Stimulated activated naive B cell treated with anti-CD40 and anti-IgM and Interleukin-4, amounts not matched to agents 10 μg/mL and 1 μg/mL and 100 μg/mL, for 72 hours (primary cell): ENCODE measurements around the gene OTUD5.
A peak's percentile ranks its signal among the peaks of the same experiment; 100 is the strongest.

Source experiments
- ATAC-seq, 2 donors: fragments of 150-1000 bp; cut with Tn5 transposase; replicated peaks; 2 replicates each; pipeline ENCODE4 v1.10.0; 2021; ENCODE audit warnings: moderate library complexity in 1 of 2
- DNase-seq: peaks from one replicate; pipeline ENCODE4 v3.0.0; 2021
- H3K27ac Mint-ChIP-seq: one replicate; pipeline ENCODE4 v1.8.0; 2022; ENCODE audit warnings: mild to moderate bottlenecking, mixed read lengths
- H3K27me3 Mint-ChIP-seq, 2 donors: one replicate each; pipeline ENCODE4 v1.8.0; 2022; ENCODE audit warnings: mixed read lengths in 2 of 2
- H3K36me3 Mint-ChIP-seq, 2 donors: one replicate each; pipeline ENCODE4 v1.8.0; 2022; ENCODE audit warnings: mixed read lengths in 2 of 2, mild to moderate bottlenecking in 1 of 2
- H3K4me1 Mint-ChIP-seq, 2 donors: one replicate each; pipeline ENCODE4 v1.8.0; 2022; ENCODE audit warnings: mixed read lengths in 2 of 2, mild to moderate bottlenecking in 1 of 2
- H3K4me3 Mint-ChIP-seq, 2 donors: one replicate each; pipeline ENCODE4 v1.8.0; 2022; ENCODE audit warnings: mild to moderate bottlenecking in 2 of 2, mixed read lengths in 2 of 2, moderate library complexity in 1 of 2
- H3K9me3 Mint-ChIP-seq, 2 donors: one replicate each; pipeline ENCODE4 v1.8.0; 2022; ENCODE audit warnings: mixed read lengths in 2 of 2, mild to moderate bottlenecking in 1 of 2

The OTUD5 gene

GRCh38 chrX:48904180-48904579, 53.2 kb downstream of the OTUD5 start:
- DNase-seq: no peak
- H3K4me1 Mint-ChIP-seq: peaks cover 0 to 2% of the 10 kb centered on the region in 2 donors
- no peaks in the 10 kb centered on the region for H3K9me3 Mint-ChIP-seq
- no peak overlapping the region for H3K4me3 Mint-ChIP-seq
- H3K27me3 Mint-ChIP-seq: peaks cover 0 to 5% of the 10 kb centered on the region in 2 donors
- peak overlapping the region; percentile 14 for H3K27ac Mint-ChIP-seq
- ATAC-seq: no peak
- peaks cover 18 to 19% of the 10 kb centered on the region in 2 donors for H3K36me3 Mint-ChIP-seq

GRCh38 chrX:48903290-48903689, 54.1 kb downstream of the OTUD5 start:
- H3K27me3 Mint-ChIP-seq: peaks cover 0 to 5% of the 10 kb centered on the region in 2 donors
- ATAC-seq (no peak), DNase-seq (no peak)
- no peak overlapping the region for H3K4me3 Mint-ChIP-seq
- no peaks in the 10 kb centered on the region for H3K9me3 Mint-ChIP-seq
- no peak overlapping the region for H3K27ac Mint-ChIP-seq
- H3K4me1 Mint-ChIP-seq: no peaks in the 10 kb centered on the region
- H3K36me3 Mint-ChIP-seq: peaks cover 13 to 19% of the 10 kb centered on the region in 2 donors

- peaks cover 12 to 19% of the 10 kb centered on the region in 2 donors for H3K36me3 Mint-ChIP-seq
- H3K4me3 Mint-ChIP-seq: no peak overlapping the region
- no peak overlapping the region for H3K27ac Mint-ChIP-seq
- no peak for DNase-seq
- no peaks in the 10 kb centered on the region for H3K4me1 Mint-ChIP-seq
- ATAC-seq: no peak
- peaks cover 0 to 5% of the 10 kb centered on the region in 2 donors for H3K27me3 Mint-ChIP-seq
- H3K9me3 Mint-ChIP-seq: no peaks in the 10 kb centered on the region
Measured at GRCh38 chrX:48902776-48903175, 54.6 kb downstream of the OTUD5 start.

GRCh38 chrX:48902135-48902534, 55.3 kb downstream of the OTUD5 start:
- no peaks in the 10 kb centered on the region for H3K9me3 Mint-ChIP-seq
- peak overlapping the region; percentile 38 for H3K27ac Mint-ChIP-seq
- H3K36me3 Mint-ChIP-seq: peaks cover 12 to 20% of the 10 kb centered on the region in 2 donors
- ATAC-seq: no peak
- DNase-seq: no peak
- no peak overlapping the region for H3K4me3 Mint-ChIP-seq
- H3K27me3 Mint-ChIP-seq: peaks cover 0 to 5% of the 10 kb centered on the region in 2 donors
- no peaks in the 10 kb centered on the region for H3K4me1 Mint-ChIP-seq

GRCh38 chrX:48901069-48901468, 56.3 kb downstream of the OTUD5 start:
- H3K4me1 Mint-ChIP-seq: peaks cover 0 to 7% of the 10 kb centered on the region in 2 donors
- peak overlapping the region; percentile 4 for H3K27ac Mint-ChIP-seq
- no peak overlapping the region for H3K4me3 Mint-ChIP-seq
- no peaks in the 10 kb centered on the region for H3K9me3 Mint-ChIP-seq
- ATAC-seq (no peak), DNase-seq (no peak)
- peaks cover 12 to 20% of the 10 kb centered on the region in 2 donors for H3K36me3 Mint-ChIP-seq
- peaks cover 0 to 5% of the 10 kb centered on the region in 2 donors for H3K27me3 Mint-ChIP-seq

- Mint-ChIP-seq H3K4me3 (peak overlapping the region in 1 of 2 donors; percentile 32), H3K27me3 (peaks cover 0 to 5% of the 10 kb centered on the region in 2 donors), H3K27ac (peak overlapping the region; percentile 20), H3K36me3 (peaks cover 12 to 19% of the 10 kb centered on the region in 2 donors), H3K4me1 (peaks cover 0 to 14% of the 10 kb centered on the region in 2 donors), H3K9me3 (no peaks in the 10 kb centered on the region)
- ATAC-seq (no peak), DNase-seq (no peak)
Measured at GRCh38 chrX:48899078-48899410, 58.4 kb downstream of the OTUD5 start.

GRCh38 chrX:48897625-48898306, 59.6 kb downstream of the OTUD5 start, which contains the start of the genes PQBP1 and TIMM17B:
Gene PQBP1, plus strand, starts transcription at chrX:48897930. Its CDS starts 580 bp downstream, at chrX:48898510.
Gene TIMM17B, minus strand, starts transcription at chrX:48897768. Its CDS starts 19 bp downstream, at chrX:48897749.
- ATAC-seq (peak; percentile 90 to 92), DNase-seq (peak; percentile 85)
- Mint-ChIP-seq H3K27ac (peak within 1 kb of the TSS; percentile 97), H3K36me3 (peaks cover 11 to 19% of the 10 kb centered on the region in 2 donors), H3K27me3 (peaks cover 0 to 5% of the 10 kb centered on the region in 2 donors), H3K4me1 (peaks cover 0 to 14% of the 10 kb centered on the region in 2 donors), H3K4me3 (peak within 1 kb of the TSS; percentile 93 to 94), H3K9me3 (no peaks in the 10 kb centered on the region)

GRCh38 chrX:48897157-48897624, 60.2 kb downstream of the OTUD5 start:
- peak; percentile 20 to 38 for ATAC-seq
- peak overlapping the region; percentile 93 to 94 for H3K4me3 Mint-ChIP-seq
- H3K27me3 Mint-ChIP-seq: peaks cover 0 to 4% of the 10 kb centered on the region in 2 donors
- H3K27ac Mint-ChIP-seq: peak overlapping the region; percentile 97
- no peaks in the 10 kb centered on the region for H3K9me3 Mint-ChIP-seq
- DNase-seq: peak; percentile 42
- peaks cover 0 to 14% of the 10 kb centered on the region in 2 donors for H3K4me1 Mint-ChIP-seq
- H3K36me3 Mint-ChIP-seq: peaks cover 8 to 16% of the 10 kb centered on the region in 2 donors

- H3K36me3 Mint-ChIP-seq: peaks cover 3 to 11% of the 10 kb centered on the region in 2 donors
- no peaks in the 10 kb centered on the region for H3K9me3 Mint-ChIP-seq
- peak overlapping the region; percentile 97 for H3K27ac Mint-ChIP-seq
- ATAC-seq (no peak), DNase-seq (no peak)
- peak overlapping the region; percentile 93 to 94 for H3K4me3 Mint-ChIP-seq
- H3K4me1 Mint-ChIP-seq: peaks cover 0 to 14% of the 10 kb centered on the region in 2 donors
- H3K27me3 Mint-ChIP-seq: no peaks in the 10 kb centered on the region
Measured at GRCh38 chrX:48896611-48897011, 60.8 kb downstream of the OTUD5 start.

- H3K4me3 Mint-ChIP-seq: no peak overlapping the region
- peaks cover 7 to 26% of the 10 kb centered on the region in 2 donors for H3K4me1 Mint-ChIP-seq
- H3K9me3 Mint-ChIP-seq: no peaks in the 10 kb centered on the region
- H3K27me3 Mint-ChIP-seq: peaks cover 0 to 4% of the 10 kb centered on the region in 2 donors
- ATAC-seq (no peak), DNase-seq (no peak)
- peaks cover 0 to 10% of the 10 kb centered on the region in 2 donors for H3K36me3 Mint-ChIP-seq
- peak overlapping the region; percentile 49 for H3K27ac Mint-ChIP-seq
Measured at GRCh38 chrX:48894891-48895290, 62.5 kb downstream of the OTUD5 start.

GRCh38 chrX:48893556-48894348, 63.7 kb downstream of the OTUD5 start:
- H3K27ac Mint-ChIP-seq: no peak overlapping the region
- H3K36me3 Mint-ChIP-seq: peaks cover 0 to 10% of the 10 kb centered on the region in 2 donors
- DNase-seq (no peak), ATAC-seq (no peak)
- H3K27me3 Mint-ChIP-seq: peaks cover 0 to 4% of the 10 kb centered on the region in 2 donors
- H3K9me3 Mint-ChIP-seq: no peaks in the 10 kb centered on the region
- peaks cover 7 to 26% of the 10 kb centered on the region in 2 donors for H3K4me1 Mint-ChIP-seq
- H3K4me3 Mint-ChIP-seq: no peak overlapping the region

- no peak overlapping the region for H3K27ac Mint-ChIP-seq
- peaks cover 0 to 10% of the 10 kb centered on the region in 2 donors for H3K36me3 Mint-ChIP-seq
- peaks cover 0 to 4% of the 10 kb centered on the region in 2 donors for H3K27me3 Mint-ChIP-seq
- DNase-seq (no peak), ATAC-seq (no peak)
- no peak overlapping the region for H3K4me3 Mint-ChIP-seq
- H3K4me1 Mint-ChIP-seq: peaks cover 7 to 26% of the 10 kb centered on the region in 2 donors
- no peaks in the 10 kb centered on the region for H3K9me3 Mint-ChIP-seq
Measured at GRCh38 chrX:48892896-48893295, 64.5 kb downstream of the OTUD5 start.

GRCh38 chrX:48891402-48892288, 65.8 kb downstream of the OTUD5 start:
- Mint-ChIP-seq H3K9me3 (no peaks in the 10 kb centered on the region), H3K36me3 (peaks cover 0 to 8% of the 10 kb centered on the region in 2 donors), H3K27me3 (peaks cover 0 to 4% of the 10 kb centered on the region in 2 donors), H3K4me3 (peak overlapping the region; percentile 70 to 81), H3K27ac (peak overlapping the region; percentile 26), H3K4me1 (peaks cover 7 to 25% of the 10 kb centered on the region in 2 donors)
- DNase-seq: peak; percentile 74
- ATAC-seq: peak; percentile 88 to 90
